A549 (cell line): ENCODE measurements around the gene CYP26B1.

Experiments
- NFE2L2 ChIP-seq: fragments of 150-350 bp; conservative IDR thresholded peaks from 2 replicates; pipeline ENCODE4 v1.6.1; 2014; ENCODE audit warnings: low read length
- PHF8 ChIP-seq: fragments of 200-600 bp; sonication (generic); IDR thresholded peaks from 2 replicates; pipeline ENCODE4 v1.6.1; 2016; ENCODE audit warnings: low read depth, mild to moderate bottlenecking, antibody characterized with exemption, moderate library complexity, borderline replicate concordance
- RCOR1 ChIP-seq: fragments of 150-350 bp; IDR thresholded peaks from 2 replicates; pipeline ENCODE4 v1.6.1; 2014; ENCODE audit warnings: antibody characterized with exemption, low read length, low read depth
- TFCP2L1 ChIP-seq: fragments of 250-450 bp; sonication (Bioruptor Pico); IDR thresholded peaks from 2 replicates; pipeline ENCODE4 v1.5.0; 2021; ENCODE audit warnings: mild to moderate bottlenecking
- ZFP36 ChIP-seq: fragments of 450-650 bp; IDR thresholded peaks from 2 replicates; pipeline ENCODE4 v1.6.1; 2014; ENCODE audit warnings: borderline replicate concordance; ENCODE audit not compliant: partially characterized antibody
- TF ChIP-seq, protein P1 (sequence below): fragments of >200 bp; sonication (Bioruptor Twin); formaldehyde crosslinking; IDR thresholded peaks from 3 replicates; pipeline ENCODE4 v1.5.1; 2016

GRCh38 chr2:72127401-72128058 lies 20.1 kb downstream of the CYP26B1 start:
- TF ChIP-seq NFE2L2 (no peak), ZFP36 (no peak), PHF8 (no peak), TFCP2L1 (CRISPR knock-in tag) (no peak), RCOR1 (no peak)
- TF ChIP-seq, protein P1, sequence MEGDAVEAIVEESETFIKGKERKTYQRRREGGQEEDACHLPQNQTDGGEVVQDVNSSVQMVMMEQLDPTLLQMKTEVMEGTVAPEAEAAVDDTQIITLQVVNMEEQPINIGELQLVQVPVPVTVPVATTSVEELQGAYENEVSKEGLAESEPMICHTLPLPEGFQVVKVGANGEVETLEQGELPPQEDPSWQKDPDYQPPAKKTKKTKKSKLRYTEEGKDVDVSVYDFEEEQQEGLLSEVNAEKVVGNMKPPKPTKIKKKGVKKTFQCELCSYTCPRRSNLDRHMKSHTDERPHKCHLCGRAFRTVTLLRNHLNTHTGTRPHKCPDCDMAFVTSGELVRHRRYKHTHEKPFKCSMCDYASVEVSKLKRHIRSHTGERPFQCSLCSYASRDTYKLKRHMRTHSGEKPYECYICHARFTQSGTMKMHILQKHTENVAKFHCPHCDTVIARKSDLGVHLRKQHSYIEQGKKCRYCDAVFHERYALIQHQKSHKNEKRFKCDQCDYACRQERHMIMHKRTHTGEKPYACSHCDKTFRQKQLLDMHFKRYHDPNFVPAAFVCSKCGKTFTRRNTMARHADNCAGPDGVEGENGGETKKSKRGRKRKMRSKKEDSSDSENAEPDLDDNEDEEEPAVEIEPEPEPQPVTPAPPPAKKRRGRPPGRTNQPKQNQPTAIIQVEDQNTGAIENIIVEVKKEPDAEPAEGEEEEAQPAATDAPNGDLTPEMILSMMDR, result no peak
